Neural progenitor cell (in vitro differentiated cells): ENCODE data around the gene MRPL19.

ENCODE experiments used
- CTCF ChIP-seq: fragments of 200-600 bp; sonication (generic); IDR thresholded peaks from 2 replicates; pipeline ENCODE4 v1.5.1; 2017; ENCODE audit warnings: antibody characterized with exemption, mild to moderate bottlenecking
- EZH2phosphoT487 ChIP-seq: fragments of 200-600 bp; sonication (generic); IDR thresholded peaks from 2 replicates; pipeline ENCODE4 v1.6.1; 2017; ENCODE audit warnings: antibody characterized with exemption

GRCh38 chr2:75634945-75635344, 11.6 kb upstream of the MRPL19 start:
- no peak for TF ChIP-seq CTCF
- TF ChIP-seq EZH2phosphoT487 = no peak
